ENCODE measurements around the gene DDX19B.

GRCh38 chr16:70372921-70373728 is 74.1 kb downstream of the DDX19B start:
- TF ChIP-seq CTCF (IDR thresholded peaks at IDR 0.05 in 8 of 11, conservative IDR thresholded peaks at IDR 0.05 in 3 of 11) (no peak), POLR2A (IDR thresholded peaks at IDR 0.05) (no peak), POLR2AphosphoS5 (IDR thresholded peaks at IDR 0.05) (peak in 1 of 3 donors; percentile 45)
